Measurements from ENCODE around the gene ATG7. TPM values are rescaled to one million over a fixed set of nuclear protein-coding genes. Genes with fewer than 3 reads are reported as not detected.

The ATG7 gene
- total RNA-seq, 2 donors from 2014 or later, result 33.9 to 38.4 TPM

- no peak overlapping the region for H3K27ac Mint-ChIP-seq
- no peak overlapping the region for H3K27ac ChIP-seq (ENCODE audit: low read depth, low read length)
Measured at GRCh38 chr3:11513817-11514135, 241.6 kb downstream of the ATG7 start.

GRCh38 chr3:11514191-11514821, 242.1 kb downstream of the ATG7 start:
- Histone ChIP-seq H3K9ac (ENCODE audit: extremely low read depth, low read length, poor library complexity, severe bottlenecking) (no peak overlapping the region), H3K27ac (ENCODE audit: low read depth, low read length) (no peak overlapping the region), H3K4me1 (ENCODE audit: control insufficient read depth, insufficient read depth, low read length) (peaks cover 7% of the 10 kb centered on the region), H3K9me3 (ENCODE audit: control insufficient read depth, low read length) (no peaks in the 10 kb centered on the region), H3K4me3 (ENCODE audit: low read length) (no peak overlapping the region), H3K27me3 (ENCODE audit: control insufficient read depth, insufficient read depth, low read length, poor library complexity, severe bottlenecking) (no peaks in the 10 kb centered on the region), H3K36me3 (ENCODE audit: control insufficient read depth, insufficient read depth, low read length) (no peaks in the 10 kb centered on the region)
- peaks cover 9% of the 10 kb centered on the region for H3K9me3 Mint-ChIP-seq
- H3K4me3 Mint-ChIP-seq, result no peak overlapping the region
- H3K4me1 Mint-ChIP-seq, result peaks cover 20% of the 10 kb centered on the region
- peaks cover 8% of the 10 kb centered on the region for H3K36me3 Mint-ChIP-seq (ENCODE audit: low read depth)
- H3K27ac Mint-ChIP-seq, result no peak overlapping the region
- 74 to 100% methylated on average over 2 to 7 of the region's 7 CpGs for WGBS, 2 experiments (ENCODE audit: insufficient coverage in 1 of 2, insufficient read length in 1 of 2)
- DNase-seq, result no peak
- no peaks in the 10 kb centered on the region for H3K27me3 Mint-ChIP-seq (ENCODE audit: insufficient read depth)
- no peak for TF ChIP-seq CTCF (conservative IDR thresholded peaks at IDR 0.05)

More at GRCh38 chr3:11513817-11514135, 241.6 kb downstream of the ATG7 start:
- DNase-seq, result no peak
- H3K36me3 Mint-ChIP-seq (ENCODE audit: low read depth), result peaks cover 8% of the 10 kb centered on the region
- no peaks in the 10 kb centered on the region for H3K27me3 Mint-ChIP-seq (ENCODE audit: insufficient read depth)
- H3K9me3 ChIP-seq (ENCODE audit: control insufficient read depth, low read length), result no peaks in the 10 kb centered on the region
- H3K9ac ChIP-seq (ENCODE audit: extremely low read depth, low read length, poor library complexity, severe bottlenecking), result no peak overlapping the region
- 79 to 89% methylated on average over 3 of the region's 3 CpGs for WGBS, 2 experiments (ENCODE audit: insufficient coverage in 1 of 2, insufficient read length in 1 of 2)
- H3K27me3 ChIP-seq (ENCODE audit: control insufficient read depth, insufficient read depth, low read length, poor library complexity, severe bottlenecking), result no peaks in the 10 kb centered on the region
- peaks cover 26% of the 10 kb centered on the region for H3K4me1 Mint-ChIP-seq
- H3K9me3 Mint-ChIP-seq, result peaks cover 9% of the 10 kb centered on the region
- peaks cover 9% of the 10 kb centered on the region for H3K4me1 ChIP-seq (ENCODE audit: control insufficient read depth, insufficient read depth, low read length)
- H3K4me3 ChIP-seq (ENCODE audit: low read length), result no peak overlapping the region
- H3K36me3 ChIP-seq (ENCODE audit: control insufficient read depth, insufficient read depth, low read length), result no peaks in the 10 kb centered on the region
- no peak for TF ChIP-seq CTCF (conservative IDR thresholded peaks at IDR 0.05)
- no peak overlapping the region for H3K4me3 Mint-ChIP-seq

- Mint-ChIP-seq H3K27ac (no peak overlapping the region), H3K27me3 (ENCODE audit: insufficient read depth) (no peaks in the 10 kb centered on the region), H3K4me3 (no peak overlapping the region), H3K9me3 (peaks cover 2% of the 10 kb centered on the region), H3K4me1 (peaks cover 6% of the 10 kb centered on the region), H3K36me3 (ENCODE audit: low read depth) (peaks cover 1% of the 10 kb centered on the region)
- Histone ChIP-seq H3K4me3 (ENCODE audit: low read length) (no peak overlapping the region), H3K9me3 (ENCODE audit: control insufficient read depth, low read length) (no peaks in the 10 kb centered on the region), H3K36me3 (ENCODE audit: control insufficient read depth, insufficient read depth, low read length) (no peaks in the 10 kb centered on the region), H3K27me3 (ENCODE audit: control insufficient read depth, insufficient read depth, low read length, poor library complexity, severe bottlenecking) (no peaks in the 10 kb centered on the region), H3K27ac (ENCODE audit: low read depth, low read length) (no peak overlapping the region), H3K9ac (ENCODE audit: extremely low read depth, low read length, poor library complexity, severe bottlenecking) (no peak overlapping the region), H3K4me1 (ENCODE audit: control insufficient read depth, insufficient read depth, low read length) (no peaks in the 10 kb centered on the region)
- TF ChIP-seq CTCF (conservative IDR thresholded peaks at IDR 0.05), result no peak
- no peak for DNase-seq
- WGBS, 2 experiments (ENCODE audit: insufficient coverage in 1 of 2, insufficient read length in 1 of 2), result 94 to 95% methylated on average over 6 of the region's 6 CpGs
Measured at GRCh38 chr3:11517601-11518000, 245.4 kb downstream of the ATG7 start.
